ENCODE data around the gene NXN.
A peak's percentile ranks its signal among the peaks of the same experiment; 100 is the strongest.
"Not testable (repeated sequence)": the region's sequence is repeated elsewhere in the genome, so short reads cannot be mapped to it uniquely, and the experiment has no call there.

The NXN gene

DNA sequence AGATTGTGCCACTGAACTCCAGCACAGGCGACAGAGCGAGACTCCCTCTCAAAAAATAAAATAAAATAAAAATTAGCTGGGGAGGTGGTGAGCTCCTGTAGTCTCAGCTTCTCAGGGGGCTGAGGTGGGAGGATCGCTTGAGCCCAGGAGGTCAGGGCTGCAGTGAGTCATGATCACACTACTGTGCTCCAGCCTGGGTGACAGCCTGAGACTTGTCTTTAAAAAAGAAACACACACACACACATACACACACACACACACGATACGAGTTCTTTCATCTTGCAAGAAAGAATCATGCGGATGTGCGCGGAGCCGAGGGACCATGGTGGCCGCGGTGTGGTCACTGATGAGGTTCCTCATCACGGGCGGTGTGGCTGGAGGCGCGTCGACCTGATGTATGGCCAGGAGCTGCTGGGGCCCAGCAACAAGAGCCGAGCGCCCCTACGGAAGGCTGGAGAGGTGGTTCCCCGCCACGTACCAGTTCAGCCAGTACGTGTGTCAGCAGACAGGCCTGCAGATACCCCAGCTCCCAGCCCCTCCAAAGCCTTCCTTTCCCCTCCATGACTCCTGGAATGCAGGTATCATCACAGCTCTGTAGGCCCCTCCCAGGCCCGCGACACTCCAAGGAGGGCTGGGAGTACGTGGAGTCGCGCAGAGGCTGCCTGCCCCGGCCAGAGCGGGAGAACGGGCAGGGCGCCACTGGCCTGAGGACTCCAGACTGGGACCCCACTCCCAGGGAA lies 20.7 kb downstream of the NXN start:
- FAIRE-seq (no peak), DNase-seq (ENCODE audit: extremely low spot score, insufficient read length, low read depth) (no peak)

GRCh38 chr17:957856-958421 lies 21.6 kb downstream of the NXN start:
- DNase-seq (ENCODE audit: extremely low spot score, insufficient read length, low read depth) (no peak), FAIRE-seq (no peak)

- no peak for FAIRE-seq
- no peak for DNase-seq (ENCODE audit: extremely low spot score, insufficient read length, low read depth)
These were observed 22.7 kb downstream of the NXN start for GRCh38 chr17:956905-957304.

DNA sequence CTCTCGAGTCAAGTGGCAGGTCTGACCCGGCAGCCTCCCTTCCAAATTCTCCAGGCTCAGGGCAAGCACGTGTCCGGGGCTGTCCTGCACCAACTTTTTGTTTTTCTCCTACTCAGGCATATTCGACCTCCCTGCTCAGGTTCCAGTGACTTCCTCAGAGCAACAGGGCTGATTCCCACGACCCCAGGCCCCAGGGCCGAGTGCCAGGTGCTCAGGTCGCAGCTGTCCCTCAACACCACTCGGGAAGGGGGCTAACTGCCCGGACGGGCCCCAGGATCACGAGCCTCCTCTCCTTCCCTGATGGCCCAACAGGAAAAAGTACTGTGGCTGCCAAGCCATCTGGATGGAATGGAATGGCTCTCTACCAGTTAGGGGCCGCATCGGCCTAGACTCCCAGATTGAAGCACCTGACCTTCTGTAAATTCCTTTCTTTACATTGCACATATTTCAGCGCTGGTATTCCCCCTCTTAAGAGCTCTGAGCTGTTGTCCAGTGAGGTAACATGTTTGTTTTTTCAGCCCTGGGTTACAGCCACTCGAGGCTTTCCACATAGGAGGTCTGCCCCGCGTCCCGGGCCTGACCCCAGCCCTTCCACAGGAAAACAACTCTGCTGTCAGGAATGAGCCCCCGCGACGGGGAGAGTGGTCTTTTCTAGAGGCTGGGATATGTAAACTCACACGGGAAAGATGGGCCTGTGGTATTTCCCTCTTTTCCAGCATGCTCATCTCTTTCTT lies 25.0 kb downstream of the NXN start:
- DNase-seq (ENCODE audit: extremely low spot score, insufficient read length, low read depth) (no peak), FAIRE-seq (no peak)

- FAIRE-seq (no peak), DNase-seq (ENCODE audit: extremely low spot score, insufficient read length, low read depth) (no peak)
These were observed 25.8 kb downstream of the NXN start for GRCh38 chr17:953767-954166.

GRCh38 chr17:952592-952991 lies 27.0 kb downstream of the NXN start:
- not testable (repeated sequence) for DNase-seq (ENCODE audit: extremely low spot score, insufficient read length, low read depth)
- peak; percentile 50 for FAIRE-seq

- no peak for DNase-seq (ENCODE audit: extremely low spot score, insufficient read length, low read depth)
- FAIRE-seq = no peak
These were observed 28.0 kb downstream of the NXN start for GRCh38 chr17:951325-952132.

GRCh38 chr17:949623-950303 lies 29.8 kb downstream of the NXN start:
- DNase-seq (ENCODE audit: extremely low spot score, insufficient read length, low read depth) (no peak), FAIRE-seq (no peak)

- DNase-seq (ENCODE audit: extremely low spot score, insufficient read length, low read depth) (no peak), FAIRE-seq (no peak)
These were observed 31.2 kb downstream of the NXN start for GRCh38 chr17:948284-948852.

GRCh38 chr17:946510-947236 lies 32.9 kb downstream of the NXN start:
- DNase-seq (ENCODE audit: extremely low spot score, insufficient read length, low read depth) (no peak), FAIRE-seq (no peak)

- FAIRE-seq (no peak), DNase-seq (ENCODE audit: extremely low spot score, insufficient read length, low read depth) (no peak)
These were observed 33.9 kb downstream of the NXN start for GRCh38 chr17:945672-946071.

DNA sequence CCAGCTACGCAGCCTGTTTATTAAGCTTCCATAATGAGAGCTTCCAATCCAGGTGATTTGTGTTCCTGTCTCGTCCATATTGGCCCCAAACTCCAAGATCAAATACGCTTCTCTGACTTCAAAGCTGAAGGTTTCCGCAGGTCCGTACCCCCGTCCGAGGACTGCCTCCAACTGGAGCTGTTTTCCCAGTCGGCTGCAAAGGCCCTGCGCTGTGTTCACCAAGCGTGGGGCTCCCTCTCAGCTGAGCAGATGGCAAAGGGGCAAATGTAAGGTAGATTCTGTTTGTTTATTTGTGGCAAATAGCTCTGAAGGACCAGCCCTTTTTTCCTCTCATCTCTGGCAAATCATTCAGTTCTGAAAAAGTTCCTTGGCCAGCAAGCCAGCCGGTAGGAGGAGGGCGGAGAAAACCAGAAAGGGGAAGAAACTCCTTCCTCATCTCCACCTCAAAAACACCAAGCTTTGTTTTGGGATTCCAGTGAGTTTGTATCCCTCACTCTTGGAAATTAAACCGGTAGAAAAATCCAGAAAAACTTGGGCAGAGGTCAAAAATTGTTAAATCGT lies 35.2 kb downstream of the NXN start:
- FAIRE-seq = no peak
- no peak for DNase-seq (ENCODE audit: extremely low spot score, insufficient read length, low read depth)

DNA sequence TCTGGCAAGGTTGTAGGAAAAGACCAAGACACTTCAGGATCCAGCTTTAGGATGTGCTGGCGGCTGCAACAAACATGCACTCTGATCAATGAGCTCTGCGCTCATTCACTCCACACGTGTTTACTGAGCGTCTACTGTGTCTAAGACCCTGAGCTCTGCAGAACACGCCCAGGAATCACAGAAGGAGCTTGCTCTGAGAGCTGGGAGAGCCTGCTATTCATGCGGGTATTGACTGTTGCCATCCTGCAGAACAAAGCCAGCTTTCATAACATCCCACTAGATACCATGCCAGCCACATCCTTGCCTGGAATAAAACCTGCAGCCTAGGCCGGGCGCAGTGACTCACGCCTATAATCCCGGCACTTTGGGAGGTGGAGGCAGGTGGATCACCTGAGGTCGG lies 44.1 kb downstream of the NXN start:
- no peak for DNase-seq (ENCODE audit: extremely low spot score, insufficient read length, low read depth)
- no peak for FAIRE-seq

- DNase-seq (ENCODE audit: extremely low spot score, insufficient read length, low read depth) = no peak
- no peak for FAIRE-seq
These were observed 46.1 kb downstream of the NXN start for GRCh38 chr17:933312-934073.

- DNase-seq (ENCODE audit: extremely low spot score, insufficient read length, low read depth) (no peak), FAIRE-seq (no peak)
These were observed 49.3 kb downstream of the NXN start for GRCh38 chr17:930258-930657.

DNA sequence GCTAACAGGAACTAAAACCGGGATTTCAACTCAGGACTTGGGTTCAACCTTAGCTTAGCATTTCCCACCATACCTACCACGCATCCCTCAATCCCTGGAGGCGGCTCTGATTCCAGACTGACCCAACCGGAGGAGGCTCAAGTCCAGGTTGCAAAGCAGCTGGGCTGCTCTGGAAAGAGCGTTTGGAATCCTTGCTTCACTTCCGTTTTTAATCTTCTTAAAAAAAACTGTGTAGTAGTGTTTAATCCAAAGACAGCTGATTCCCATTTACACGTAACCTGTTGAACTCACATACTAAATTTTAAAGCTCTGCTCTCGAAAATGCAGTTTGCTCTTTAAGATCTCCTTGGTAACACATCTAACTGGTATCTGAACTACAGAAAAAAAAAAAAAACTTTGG lies 50.0 kb downstream of the NXN start:
- no peak for DNase-seq (ENCODE audit: extremely low spot score, insufficient read length, low read depth)
- FAIRE-seq = no peak

- no peak for DNase-seq (ENCODE audit: extremely low spot score, insufficient read length, low read depth)
These were observed 51.7 kb downstream of the NXN start for GRCh38 chr17:927611-928461.

More at GRCh38 chr17:927611-928461, 51.7 kb downstream of the NXN start:
- FAIRE-seq = no peak

All from GM18507 (cell line).